GM21786 (cell line): Measurements from ENCODE around the gene SKP2.
"Not testable (repeated sequence)": the region's sequence is repeated elsewhere in the genome, so short reads cannot be mapped to it uniquely, and the experiment has no call there.

ENCODE experiments used
- ATAC-seq: cut with Tn5 transposase; IDR thresholded peaks from one replicate; pipeline ENCODE4 v1.9.1; 2021; ENCODE audit not compliant: unreplicated experiment

Gene SKP2

GRCh38 chr5:36156121-36156601 is 4.2 kb downstream of the SKP2 start:
- ATAC-seq: no peak

GRCh38 chr5:36156619-36157018 is 4.7 kb downstream of the SKP2 start:
- ATAC-seq: no peak

GRCh38 chr5:36158144-36158543 is 6.2 kb downstream of the SKP2 start:
- no peak for ATAC-seq

GRCh38 chr5:36160617-36161016 is 8.7 kb downstream of the SKP2 start:
- no peak for ATAC-seq

- no peak for ATAC-seq
Measured at GRCh38 chr5:36161361-36161760, 9.4 kb downstream of the SKP2 start.

GRCh38 chr5:36162810-36163486 is 11.0 kb downstream of the SKP2 start:
- ATAC-seq: no peak

GRCh38 chr5:36164461-36164860 is 12.6 kb downstream of the SKP2 start:
- no peak for ATAC-seq

- no peak for ATAC-seq
Measured at GRCh38 chr5:36168737-36169136, 16.8 kb downstream of the SKP2 start.

GRCh38 chr5:36170832-36171424 is 19.0 kb downstream of the SKP2 start:
- ATAC-seq: no peak

GRCh38 chr5:36172599-36172998 is 20.7 kb downstream of the SKP2 start:
- ATAC-seq: no peak

- no peak for ATAC-seq
Measured at GRCh38 chr5:36173426-36173825, 21.5 kb downstream of the SKP2 start.

GRCh38 chr5:36174119-36174518 is 22.2 kb downstream of the SKP2 start:
- no peak for ATAC-seq

- ATAC-seq: no peak
Measured at GRCh38 chr5:36175043-36175442, 23.1 kb downstream of the SKP2 start.

GRCh38 chr5:36177154-36177553 is 25.2 kb downstream of the SKP2 start:
- ATAC-seq: peak; percentile 95

- ATAC-seq: peak; percentile 26
Measured at GRCh38 chr5:36177715-36178523, 26.0 kb downstream of the SKP2 start.

GRCh38 chr5:36178524-36178890 is 26.6 kb downstream of the SKP2 start:
- no peak for ATAC-seq

- ATAC-seq: no peak
Measured at GRCh38 chr5:36179950-36180349, 28.0 kb downstream of the SKP2 start.

- ATAC-seq: no peak
Measured at GRCh38 chr5:36180556-36181350, 28.8 kb downstream of the SKP2 start.

GRCh38 chr5:36181774-36182173 is 29.9 kb downstream of the SKP2 start:
- no peak for ATAC-seq

GRCh38 chr5:36184408-36184807 is 32.5 kb downstream of the SKP2 start:
- not testable (repeated sequence) for ATAC-seq

GRCh38 chr5:36193746-36194145 is 41.8 kb downstream of the SKP2 start:
- ATAC-seq: no peak
